Activated naive CD4-positive, alpha-beta T cell treated with anti-CD3 and anti-CD28 coated beads, Interleukin-2, amount 50 U/mL, for 16 hours (primary cell): Measurements from ENCODE around the gene CDC42EP1.
A peak's percentile ranks its signal among the peaks of the same experiment; 100 is the strongest.
"Not testable (repeated sequence)": the region's sequence is repeated elsewhere in the genome, so short reads cannot be mapped to it uniquely, and the experiment has no call there.

Experiments used
- DNase-seq: peaks from one replicate; pipeline ENCODE4 v3.0.0-alpha.2; 2020

CDC42EP1 gene, protein sequence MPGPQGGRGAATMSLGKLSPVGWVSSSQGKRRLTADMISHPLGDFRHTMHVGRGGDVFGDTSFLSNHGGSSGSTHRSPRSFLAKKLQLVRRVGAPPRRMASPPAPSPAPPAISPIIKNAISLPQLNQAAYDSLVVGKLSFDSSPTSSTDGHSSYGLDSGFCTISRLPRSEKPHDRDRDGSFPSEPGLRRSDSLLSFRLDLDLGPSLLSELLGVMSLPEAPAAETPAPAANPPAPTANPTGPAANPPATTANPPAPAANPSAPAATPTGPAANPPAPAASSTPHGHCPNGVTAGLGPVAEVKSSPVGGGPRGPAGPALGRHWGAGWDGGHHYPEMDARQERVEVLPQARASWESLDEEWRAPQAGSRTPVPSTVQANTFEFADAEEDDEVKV

GRCh38 chr22:37559901-37560607 is at the start of gene CDC42EP1:
Gene CDC42EP1 (plus strand): TSS chr22:37560480. CDS start chr22:37566350, 5,870 bp downstream.
- peak; percentile 19 for DNase-seq

GRCh38 chr22:37511395-37512104 is 48.7 kb upstream of the CDC42EP1 start:
- DNase-seq: no peak

DNA sequence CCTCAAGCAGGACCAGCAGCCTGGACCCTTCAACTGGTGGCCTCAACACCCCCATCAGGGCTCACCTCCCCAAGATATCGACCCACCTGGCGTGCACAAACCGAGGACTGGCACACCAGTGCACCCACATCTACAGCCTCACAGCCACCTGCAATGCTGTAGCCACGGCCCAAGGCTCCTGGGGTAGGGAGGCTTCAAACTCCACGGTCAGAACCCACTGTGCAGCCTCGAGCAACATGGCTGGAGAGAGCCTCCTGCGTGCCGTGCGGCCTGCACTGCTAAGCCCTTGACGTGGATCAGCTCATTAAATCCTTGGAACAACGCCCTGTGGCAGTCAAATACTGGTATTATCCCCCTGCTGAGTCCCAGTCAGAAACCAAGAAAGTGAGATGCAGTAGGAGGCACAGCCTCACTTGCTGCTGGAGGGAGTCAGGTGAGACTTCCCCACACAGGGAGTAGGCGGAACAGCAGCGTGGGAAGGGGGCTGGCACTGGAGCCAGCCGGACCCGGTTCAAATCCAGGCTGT is 45.7 kb upstream of the CDC42EP1 start:
- no peak for DNase-seq

DNA sequence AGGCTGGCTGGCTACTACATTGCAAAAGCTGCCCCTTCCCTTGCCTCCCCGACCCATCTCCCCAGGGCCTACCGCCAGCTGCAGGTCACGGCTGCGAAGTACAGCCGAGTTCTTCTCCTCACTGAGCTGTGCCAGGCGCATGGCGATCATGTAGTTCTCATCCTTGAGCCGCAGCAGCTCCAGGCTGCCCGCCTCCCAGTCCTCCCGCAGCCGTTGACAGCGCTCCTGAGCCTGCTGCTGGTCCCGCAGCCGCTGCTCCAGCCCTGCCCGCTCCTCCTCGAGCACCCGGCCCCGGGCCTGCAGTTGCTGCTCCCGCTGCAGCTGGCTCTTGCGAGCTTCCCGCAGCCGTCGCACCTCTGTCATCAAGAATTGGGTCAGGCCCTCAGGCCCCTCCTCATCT is 44.4 kb upstream of the CDC42EP1 start:
- DNase-seq: no peak

- no peak for DNase-seq
Measured at GRCh38 chr22:37516456-37516855, 43.8 kb upstream of the CDC42EP1 start.

DNA sequence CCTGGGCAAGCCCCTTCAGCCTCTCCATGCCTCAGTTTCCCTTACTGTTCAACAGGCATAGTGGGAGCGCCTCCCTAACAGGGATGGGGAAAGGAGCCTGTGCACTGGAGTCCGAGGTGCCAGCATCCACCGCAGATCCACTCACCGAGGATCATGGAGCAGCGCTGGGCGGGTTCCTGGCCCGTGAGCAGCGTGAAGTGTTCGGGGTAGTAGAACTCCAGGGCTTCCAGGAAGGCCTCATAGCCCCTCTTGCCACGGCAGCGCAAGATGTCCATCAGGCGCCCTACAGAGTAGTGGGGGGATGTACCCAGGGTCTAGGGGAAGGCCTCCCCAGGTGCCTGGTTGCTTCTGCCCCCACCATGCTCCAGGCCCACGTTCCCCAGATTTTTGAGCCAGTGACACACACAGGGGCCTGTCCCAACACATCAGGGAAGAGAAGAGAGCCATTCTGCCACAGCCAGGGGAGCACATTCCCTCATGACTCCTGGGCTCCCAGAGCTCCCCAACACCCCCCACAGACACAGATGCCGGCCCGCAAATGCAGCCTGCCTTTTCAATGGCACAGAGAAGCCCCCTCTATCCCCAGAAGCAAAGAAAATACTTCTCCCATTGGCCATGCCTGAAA is 42.3 kb upstream of the CDC42EP1 start:
- no peak for DNase-seq

DNA sequence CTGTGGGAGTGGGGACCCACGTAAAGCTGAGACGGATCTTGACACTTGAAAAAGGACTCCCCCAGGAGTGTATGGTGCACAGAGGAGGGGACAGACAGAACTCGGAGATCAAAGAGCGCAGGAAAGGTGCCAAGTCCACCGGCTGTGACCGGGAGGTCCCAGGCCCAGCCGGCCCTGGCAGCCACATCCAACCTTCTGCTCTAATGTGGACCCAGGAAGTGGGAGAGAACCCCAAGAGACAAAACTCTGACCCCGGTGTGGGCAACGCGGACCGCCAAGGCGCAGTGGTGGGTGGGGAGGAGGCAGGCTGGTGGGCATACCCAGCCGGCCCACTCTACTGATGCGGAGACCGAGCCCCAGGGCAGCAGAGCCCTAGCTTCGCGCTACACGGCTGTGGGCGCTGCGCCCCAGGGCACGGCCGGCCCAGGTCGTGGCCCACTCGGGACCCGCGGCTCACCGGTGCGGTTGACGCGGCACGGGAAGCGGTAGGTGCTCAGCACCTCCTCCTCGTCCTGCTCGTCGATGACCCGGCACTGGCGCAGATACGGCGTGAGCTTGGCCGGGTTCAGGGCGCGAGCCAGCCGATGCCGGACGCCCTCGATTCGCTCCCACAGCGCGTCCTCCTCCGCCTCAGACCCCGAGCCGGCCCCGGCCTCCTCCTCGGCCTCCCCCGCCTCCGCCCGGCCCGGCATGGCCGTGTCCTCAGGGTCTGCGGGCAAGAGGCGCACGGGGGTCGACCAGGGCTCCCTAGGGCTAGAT is 41.6 kb upstream of the CDC42EP1 start:
- DNase-seq: no peak

- peak; percentile 31 for DNase-seq
Measured at GRCh38 chr22:37519268-37520195, 40.7 kb upstream of the CDC42EP1 start, which contains the start of gene CARD10. Gene CARD10 (minus strand): TSS chr22:37519415. CDS start chr22:37519200, 215 bp downstream.

DNA sequence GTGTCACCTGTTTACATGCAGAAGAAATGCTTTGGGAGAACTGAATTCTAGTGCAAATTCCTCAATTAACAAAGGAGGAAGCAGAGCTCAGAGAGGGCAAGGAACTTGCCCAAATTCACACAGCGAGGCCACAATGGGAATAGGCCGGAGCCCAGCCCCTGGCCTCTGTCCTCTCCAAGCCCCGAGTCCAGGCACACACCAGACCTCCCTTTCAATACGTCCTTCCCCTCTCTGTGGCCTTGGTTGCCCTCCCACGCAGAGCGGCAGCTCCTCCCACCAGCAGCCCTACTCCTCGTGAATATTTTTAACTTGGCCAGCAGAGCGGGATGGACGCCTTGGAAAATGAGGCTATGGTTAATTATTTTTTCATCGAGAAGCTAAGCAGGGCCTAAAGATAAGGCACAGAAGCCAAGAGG is 39.5 kb upstream of the CDC42EP1 start:
- DNase-seq: no peak

DNA sequence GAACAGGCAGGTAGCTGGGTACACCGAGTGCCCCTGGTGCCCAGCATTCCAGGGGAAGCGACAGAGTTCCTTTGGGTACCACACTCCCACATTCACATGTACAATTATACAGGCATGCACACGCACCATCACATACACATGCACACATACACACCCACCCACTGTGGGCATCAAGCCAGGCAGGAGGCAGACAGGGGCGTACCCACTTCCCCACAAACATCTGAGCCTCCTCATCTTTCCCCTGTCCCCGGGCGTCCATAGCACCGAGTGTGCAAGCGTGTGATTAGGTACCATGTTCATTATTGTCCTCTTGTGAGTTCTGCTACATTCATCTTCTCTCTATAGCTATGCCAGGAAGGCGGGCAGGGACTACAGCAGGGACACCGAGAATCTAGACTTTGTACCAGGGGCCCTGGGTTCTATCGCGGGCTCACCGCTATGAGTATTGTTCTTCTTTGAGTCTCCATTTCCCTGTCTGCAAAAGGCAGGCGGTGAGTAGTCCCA is 39.0 kb upstream of the CDC42EP1 start:
- DNase-seq: no peak

DNA sequence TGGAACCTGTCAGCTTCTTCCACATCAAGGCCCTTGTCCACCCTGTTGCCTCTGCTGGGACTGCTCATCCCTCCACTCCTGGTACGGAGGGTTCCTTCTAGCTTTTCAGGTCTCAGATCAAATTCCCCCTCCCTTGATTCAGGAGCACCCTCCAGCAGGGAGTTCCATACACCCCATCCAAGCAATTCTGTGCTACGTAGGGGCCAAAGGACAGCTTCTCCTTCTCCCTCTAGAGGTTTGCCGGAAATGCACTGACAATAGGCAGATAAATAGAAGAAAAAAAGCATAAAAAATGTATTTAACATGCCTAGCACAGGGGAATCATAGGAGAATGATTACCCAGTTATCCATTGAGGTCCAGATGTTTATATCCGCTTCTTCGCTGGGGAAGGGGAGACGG is 37.8 kb upstream of the CDC42EP1 start:
- DNase-seq: no peak

GRCh38 chr22:37525073-37525745 is 35.1 kb upstream of the CDC42EP1 start:
- DNase-seq: no peak

GRCh38 chr22:37525746-37526350 is 34.4 kb upstream of the CDC42EP1 start:
- no peak for DNase-seq

DNA sequence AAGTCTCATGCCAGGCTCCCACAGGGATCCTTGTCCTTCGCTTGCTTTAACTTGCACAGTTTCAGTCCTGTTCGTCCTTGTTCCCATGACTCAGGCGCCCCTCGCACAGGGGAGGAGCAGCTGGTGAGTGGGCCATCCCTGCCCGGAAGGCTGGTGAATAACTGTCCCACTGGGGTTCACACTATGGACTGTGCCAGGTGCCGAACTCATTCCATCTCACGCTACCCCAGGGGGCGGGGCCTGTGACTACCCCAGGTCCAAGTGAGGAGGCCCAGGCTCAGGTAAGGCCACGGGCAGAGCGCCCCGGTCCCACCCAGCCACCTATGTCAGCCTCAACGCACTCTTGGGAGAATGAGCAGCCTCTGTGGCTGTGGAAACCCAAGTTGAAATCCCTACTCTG is 33.9 kb upstream of the CDC42EP1 start:
- no peak for DNase-seq

- DNase-seq: not testable (repeated sequence)
Measured at GRCh38 chr22:37527081-37527752, 33.1 kb upstream of the CDC42EP1 start.

- not testable (repeated sequence) for DNase-seq
Measured at GRCh38 chr22:37527952-37528351, 32.3 kb upstream of the CDC42EP1 start.

- DNase-seq: no peak
Measured at GRCh38 chr22:37529652-37530345, 30.5 kb upstream of the CDC42EP1 start.

GRCh38 chr22:37533995-37534394 is 26.3 kb upstream of the CDC42EP1 start:
- DNase-seq: no peak
